ENCODE results near the gene ABHD17A. TPM values are rescaled to one million over a fixed set of nuclear protein-coding genes. Genes with fewer than 3 reads are reported as not detected.

ABHD17A gene
- polyA plus RNA-seq, 10 donors, result 37.7 to 69.5 (median 43.3) TPM

GRCh38 chr19:1841209-1841924, 43.9 kb downstream of the ABHD17A start:
- no peak for DNase-seq

GRCh38 chr19:1840541-1841115, 44.7 kb downstream of the ABHD17A start:
- peak in 1 of 3 donors; percentile 78 for DNase-seq

- DNase-seq, result no peak
These were observed 45.4 kb downstream of the ABHD17A start for GRCh38 chr19:1839658-1840540.

- DNase-seq, result peak in 1 of 3 donors; percentile 57
These were observed 47.6 kb downstream of the ABHD17A start for GRCh38 chr19:1837625-1838105.

GRCh38 chr19:1837222-1837565, 48.1 kb downstream of the ABHD17A start:
- no peak for DNase-seq

GRCh38 chr19:1836458-1837221, 48.7 kb downstream of the ABHD17A start:
- DNase-seq, result no peak

GRCh38 chr19:1833540-1833939, 51.8 kb downstream of the ABHD17A start:
- no peak for DNase-seq

GRCh38 chr19:1832046-1832663, 53.1 kb downstream of the ABHD17A start:
- DNase-seq, result no peak

- no peak for DNase-seq
These were observed 54.3 kb downstream of the ABHD17A start for GRCh38 chr19:1830978-1831377.

- DNase-seq, result no peak
These were observed 54.7 kb downstream of the ABHD17A start for GRCh38 chr19:1830568-1830967.

GRCh38 chr19:1829958-1830357, 55.3 kb downstream of the ABHD17A start:
- no peak for DNase-seq

GRCh38 chr19:1828279-1829238, 56.7 kb downstream of the ABHD17A start:
- no peak for DNase-seq

- DNase-seq, result no peak
These were observed 57.6 kb downstream of the ABHD17A start for GRCh38 chr19:1827566-1828278.

Other genes starting within 250 kb of the ABHD17A start
- 100 to 1,000 TPM; 101 to 150 (median 115) TPM for gene TCF3, start 232.9 kb downstream of the ABHD17A start, polyA plus RNA-seq (ENCODE audit: insufficient read length in 10 of 10)
- gene ONECUT3, start 132.0 kb downstream of the ABHD17A start, polyA plus RNA-seq (ENCODE audit: insufficient read length in 10 of 10), result under 1 TPM in 3 of 10 donors, not detected in 7; 0.03 TPM
- under 1 TPM; 0.51 to 0.80 (median 0.70) TPM for gene ATP8B3, start 73.2 kb downstream of the ABHD17A start, polyA plus RNA-seq (ENCODE audit: insufficient read length in 10 of 10)
- gene REXO1, start 37.0 kb downstream of the ABHD17A start, polyA plus RNA-seq (ENCODE audit: insufficient read length in 10 of 10), result 10 to 100 TPM; 16.1 to 27.6 (median 23.0) TPM
- gene KLF16, start 21.9 kb downstream of the ABHD17A start, polyA plus RNA-seq (ENCODE audit: insufficient read length in 10 of 10), result 10 to 100 TPM in 4 of 10 donors, 1 to 10 TPM in 6; 5.6 to 13.2 (median 8.5) TPM
- 1 to 10 TPM; 1.0 to 2.5 (median 1.9) TPM for gene ADAT3, start 19.9 kb upstream of the ABHD17A start, polyA plus RNA-seq (ENCODE audit: insufficient read length in 10 of 10)
- gene SCAMP4, start 19.9 kb upstream of the ABHD17A start, polyA plus RNA-seq (ENCODE audit: insufficient read length in 10 of 10), result 10 to 100 TPM; 21.0 to 34.3 (median 27.3) TPM
- 10 to 100 TPM; 27.5 to 50.2 (median 36.4) TPM for gene CSNK1G2, start 55.7 kb upstream of the ABHD17A start, polyA plus RNA-seq (ENCODE audit: insufficient read length in 10 of 10)
- 10 to 100 TPM; 49.9 to 89.7 (median 65.0) TPM for gene BTBD2, start 130.2 kb upstream of the ABHD17A start, polyA plus RNA-seq (ENCODE audit: insufficient read length in 10 of 10)
- 10 to 100 TPM; 59.6 to 92.7 (median 76.8) TPM for gene MKNK2, start 165.7 kb upstream of the ABHD17A start, polyA plus RNA-seq (ENCODE audit: insufficient read length in 10 of 10)
- 10 to 100 TPM; 13.5 to 19.9 (median 15.6) TPM for gene MOB3A, start 210.8 kb upstream of the ABHD17A start, polyA plus RNA-seq (ENCODE audit: insufficient read length in 10 of 10)
- 1 to 10 TPM; 1.1 to 3.9 (median 1.7) TPM for gene IZUMO4, start 211.4 kb upstream of the ABHD17A start, polyA plus RNA-seq (ENCODE audit: insufficient read length in 10 of 10)